HepG2 (cell line): ENCODE data around the gene U2AF2. TPM values are rescaled to one million over a fixed set of nuclear protein-coding genes. Genes with fewer than 3 reads are reported as not detected.

ENCODE experiments used
- ADNP ChIP-seq: sonication (generic); formaldehyde crosslinking; IDR thresholded peaks from 2 replicates; pipeline ENCODE4 v1.4.0; 2020; ENCODE audit warnings: missing genetic modification reagents
- GLI4 ChIP-seq: sonication (generic); formaldehyde crosslinking; IDR thresholded peaks from 2 replicates; pipeline ENCODE4 v1.5.1; 2020; ENCODE audit warnings: missing genetic modification reagents, mild to moderate bottlenecking, moderate library complexity, borderline replicate concordance
- IKZF5 ChIP-seq: IDR thresholded peaks from 2 replicates; pipeline ENCODE4 v1.6.1; 2018; ENCODE audit warnings: missing genetic modification reagents, mild to moderate bottlenecking, missing compliant biosample characterization
- KAT2B ChIP-seq: fragments of 150-350 bp; IDR thresholded peaks from 2 replicates; pipeline ENCODE4 v1.6.1; 2014; ENCODE audit warnings: low read depth, low read length, borderline replicate concordance
- MEIS1 ChIP-seq: sonication (generic); formaldehyde crosslinking; IDR thresholded peaks from 2 replicates; pipeline ENCODE4 v1.9.0; 2021; ENCODE audit warnings: mild to moderate bottlenecking, missing genetic modification reagents, moderate library complexity, borderline replicate concordance
- NFKB2 ChIP-seq: sonication (generic); formaldehyde crosslinking; IDR thresholded peaks from 2 replicates; pipeline ENCODE4 v1.4.0; 2020; ENCODE audit warnings: missing genetic modification reagents, borderline replicate concordance
- PHF8 ChIP-seq: sonication (generic); formaldehyde crosslinking; IDR thresholded peaks from 2 replicates; pipeline ENCODE4 v1.5.0; 2020; ENCODE audit warnings: missing genetic modification reagents
- POGZ ChIP-seq: sonication (generic); formaldehyde crosslinking; IDR thresholded peaks from 2 replicates; pipeline ENCODE4 v1.4.0; 2020; ENCODE audit warnings: mild to moderate bottlenecking, missing genetic modification reagents
- RARA ChIP-seq: IDR thresholded peaks from 2 replicates; pipeline ENCODE4 v1.6.1; 2016; ENCODE audit warnings: missing genetic modification reagents, missing compliant biosample characterization
- SOX5 ChIP-seq: IDR thresholded peaks from 2 replicates; pipeline ENCODE4 v1.6.1; 2016; ENCODE audit warnings: borderline replicate concordance
- SP1 ChIP-seq, 2 experiments: fragments of 450-650 bp in 1 of 2; sonication (generic) in 1 of 2; formaldehyde crosslinking in 1 of 2; IDR thresholded peaks; 2 replicates each; pipeline versions ENCODE4 v1.4.0 to v1.6.1; 2016 to 2020; ENCODE audit warnings: missing genetic modification reagents in 1 of 2
- ZMYM2 ChIP-seq: sonication (generic); formaldehyde crosslinking; IDR thresholded peaks from 2 replicates; pipeline ENCODE4 v1.8.0; 2022; ENCODE audit warnings: mild to moderate bottlenecking, missing genetic modification reagents
- ZNF296 ChIP-seq: sonication (generic); formaldehyde crosslinking; conservative IDR thresholded peaks from 2 replicates; pipeline ENCODE4 v1.5.0; 2020; ENCODE audit warnings: mild to moderate bottlenecking, missing genetic modification reagents
- ZNF615 ChIP-seq: sonication (generic); formaldehyde crosslinking; IDR thresholded peaks from 2 replicates; pipeline ENCODE4 v1.5.0; 2020; ENCODE audit warnings: mild to moderate bottlenecking, missing genetic modification reagents, borderline replicate concordance
- ZNF746 ChIP-seq: sonication (generic); formaldehyde crosslinking; IDR thresholded peaks from 2 replicates; pipeline ENCODE4 v1.8.0; 2022; ENCODE audit warnings: mild to moderate bottlenecking, missing genetic modification reagents
- polyA plus RNA-seq, 8 experiments: library from polyadenylated mRNA; depleted of rRNA in 3 of 8; stranded (reverse) in 7 of 8; unstranded in 1 of 8; fragments of >200 nt; fragmentation: Illumina TruSeq in 4 of 8; extraction: Trizol in 4 of 8; gene quantifications; 2 replicates each; pipeline versions ENCODE4 v1.2.1 to v1.2.3, GENCODE V29; 2011 to 2016; ENCODE audit warnings: low read depth in 4 of 8, missing spikeins in 1 of 8, mixed read lengths in 1 of 8; ENCODE audit not compliant: insufficient read depth in 1 of 8
- total RNA-seq, 5 experiments: library from RNA; depleted of rRNA; stranded (reverse); fragments of >200 nt; fragmentation: Illumina TruSeq; extraction: Trizol; gene quantifications; 2 replicates each; pipeline ENCODE4 v1.2.3, GENCODE V29; 2016; ENCODE audit warnings: low read depth in 1 of 5
- TF ChIP-seq, protein P1 (sequence below): IDR thresholded peaks from 2 replicates; pipeline ENCODE4 v1.6.1; 2016; ENCODE audit warnings: control low read depth
- TF ChIP-seq, protein P2 (sequence below): sonication (generic); formaldehyde crosslinking; IDR thresholded peaks from 2 replicates; pipeline ENCODE4 v1.4.0; 2020; ENCODE audit warnings: missing genetic modification reagents, borderline replicate concordance
- TF ChIP-seq, protein P3 (sequence below): sonication (generic); formaldehyde crosslinking; IDR thresholded peaks from 2 replicates; pipeline ENCODE4 v1.4.0; 2020; ENCODE audit warnings: missing genetic modification reagents, borderline replicate concordance

The U2AF2 gene
- total and polyA plus RNA-seq, 2 of the 13 experiments (the other 11 are each of a cell fraction or from before 2014, with no cell fraction given): 84.3 to 124 TPM

GRCh38 chr19:55674841-55675660 lies 20.2 kb downstream of the U2AF2 start, which contains the start of gene EPN1 (continued):
- TF ChIP-seq, protein P1, sequence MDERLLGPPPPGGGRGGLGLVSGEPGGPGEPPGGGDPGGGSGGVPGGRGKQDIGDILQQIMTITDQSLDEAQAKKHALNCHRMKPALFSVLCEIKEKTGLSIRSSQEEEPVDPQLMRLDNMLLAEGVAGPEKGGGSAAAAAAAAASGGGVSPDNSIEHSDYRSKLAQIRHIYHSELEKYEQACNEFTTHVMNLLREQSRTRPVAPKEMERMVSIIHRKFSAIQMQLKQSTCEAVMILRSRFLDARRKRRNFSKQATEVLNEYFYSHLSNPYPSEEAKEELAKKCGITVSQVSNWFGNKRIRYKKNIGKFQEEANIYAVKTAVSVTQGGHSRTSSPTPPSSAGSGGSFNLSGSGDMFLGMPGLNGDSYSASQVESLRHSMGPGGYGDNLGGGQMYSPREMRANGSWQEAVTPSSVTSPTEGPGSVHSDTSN: no peak
- TF ChIP-seq, protein P2, sequence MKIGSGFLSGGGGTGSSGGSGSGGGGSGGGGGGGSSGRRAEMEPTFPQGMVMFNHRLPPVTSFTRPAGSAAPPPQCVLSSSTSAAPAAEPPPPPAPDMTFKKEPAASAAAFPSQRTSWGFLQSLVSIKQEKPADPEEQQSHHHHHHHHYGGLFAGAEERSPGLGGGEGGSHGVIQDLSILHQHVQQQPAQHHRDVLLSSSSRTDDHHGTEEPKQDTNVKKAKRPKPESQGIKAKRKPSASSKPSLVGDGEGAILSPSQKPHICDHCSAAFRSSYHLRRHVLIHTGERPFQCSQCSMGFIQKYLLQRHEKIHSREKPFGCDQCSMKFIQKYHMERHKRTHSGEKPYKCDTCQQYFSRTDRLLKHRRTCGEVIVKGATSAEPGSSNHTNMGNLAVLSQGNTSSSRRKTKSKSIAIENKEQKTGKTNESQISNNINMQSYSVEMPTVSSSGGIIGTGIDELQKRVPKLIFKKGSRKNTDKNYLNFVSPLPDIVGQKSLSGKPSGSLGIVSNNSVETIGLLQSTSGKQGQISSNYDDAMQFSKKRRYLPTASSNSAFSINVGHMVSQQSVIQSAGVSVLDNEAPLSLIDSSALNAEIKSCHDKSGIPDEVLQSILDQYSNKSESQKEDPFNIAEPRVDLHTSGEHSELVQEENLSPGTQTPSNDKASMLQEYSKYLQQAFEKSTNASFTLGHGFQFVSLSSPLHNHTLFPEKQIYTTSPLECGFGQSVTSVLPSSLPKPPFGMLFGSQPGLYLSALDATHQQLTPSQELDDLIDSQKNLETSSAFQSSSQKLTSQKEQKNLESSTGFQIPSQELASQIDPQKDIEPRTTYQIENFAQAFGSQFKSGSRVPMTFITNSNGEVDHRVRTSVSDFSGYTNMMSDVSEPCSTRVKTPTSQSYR (CRISPR knock-in tag): peak; percentile 85; the same call in 1 of the 2 replicates
- TF ChIP-seq RARA (CRISPR knock-in tag): peak; percentile 4; the same call in 1 of the 2 replicates
- peak; percentile 74; the same call in 1 of the 2 replicates for TF ChIP-seq NFKB2 (CRISPR knock-in tag)
- no peak for TF ChIP-seq ZMYM2 (CRISPR knock-in tag)
- TF ChIP-seq ADNP (CRISPR knock-in tag): no peak
- no peak for TF ChIP-seq SP1 (IDR thresholded peaks at IDR 0.05)
- 0 out of 2 replicates have a peak, but pooled peaks have one; percentile 59 for TF ChIP-seq SP1 (CRISPR knock-in tag; IDR thresholded peaks at IDR 0.05)
- no peak for TF ChIP-seq IKZF5
- TF ChIP-seq MEIS1 (CRISPR knock-in tag): no peak
- TF ChIP-seq POGZ: no peak
- no peak for TF ChIP-seq SOX5 (CRISPR knock-in tag)
- no peak for TF ChIP-seq KAT2B
- TF ChIP-seq GLI4 (CRISPR knock-in tag): no peak
- peak; percentile 72 for TF ChIP-seq PHF8 (CRISPR knock-in tag)
- no peak for TF ChIP-seq ZNF296 (CRISPR knock-in tag)
- TF ChIP-seq, protein P3, sequence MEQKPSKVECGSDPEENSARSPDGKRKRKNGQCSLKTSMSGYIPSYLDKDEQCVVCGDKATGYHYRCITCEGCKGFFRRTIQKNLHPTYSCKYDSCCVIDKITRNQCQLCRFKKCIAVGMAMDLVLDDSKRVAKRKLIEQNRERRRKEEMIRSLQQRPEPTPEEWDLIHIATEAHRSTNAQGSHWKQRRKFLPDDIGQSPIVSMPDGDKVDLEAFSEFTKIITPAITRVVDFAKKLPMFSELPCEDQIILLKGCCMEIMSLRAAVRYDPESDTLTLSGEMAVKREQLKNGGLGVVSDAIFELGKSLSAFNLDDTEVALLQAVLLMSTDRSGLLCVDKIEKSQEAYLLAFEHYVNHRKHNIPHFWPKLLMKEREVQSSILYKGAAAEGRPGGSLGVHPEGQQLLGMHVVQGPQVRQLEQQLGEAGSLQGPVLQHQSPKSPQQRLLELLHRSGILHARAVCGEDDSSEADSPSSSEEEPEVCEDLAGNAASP (CRISPR knock-in tag): no peak
- no peak for TF ChIP-seq ZNF615 (CRISPR knock-in tag)
- no peak for TF ChIP-seq ZNF746 (CRISPR knock-in tag)
